Mesenteric fat pad (tissue), 1 donor: ENCODE measurements around the gene KLHL36. TPM values are rescaled to one million over a fixed set of nuclear protein-coding genes. Genes with fewer than 3 reads are reported as not detected.
"Not testable (repeated sequence)": the region's sequence is repeated elsewhere in the genome, so short reads cannot be mapped to it uniquely, and the experiment has no call there.

Source experiments
- DNase-seq: peaks from one replicate; pipeline ENCODE4 v3.0.0-alpha.2; 2020; ENCODE audit warnings: low spot score
- total RNA-seq: library from RNA; stranded (reverse); fragmentation: NEBNext Ultra II Directional; extraction: Animal tissue kit (Norgen Biotek cat#: 25700); gene quantifications from one replicate; pipeline ENCODE4 v1.2.1, GENCODE V29; 2021
- donor health status: DM: yes; HTN: yes; CAD: no.

KLHL36 gene
- total RNA-seq, 1 donor from 2014 or later = 55.4 TPM

DNA sequence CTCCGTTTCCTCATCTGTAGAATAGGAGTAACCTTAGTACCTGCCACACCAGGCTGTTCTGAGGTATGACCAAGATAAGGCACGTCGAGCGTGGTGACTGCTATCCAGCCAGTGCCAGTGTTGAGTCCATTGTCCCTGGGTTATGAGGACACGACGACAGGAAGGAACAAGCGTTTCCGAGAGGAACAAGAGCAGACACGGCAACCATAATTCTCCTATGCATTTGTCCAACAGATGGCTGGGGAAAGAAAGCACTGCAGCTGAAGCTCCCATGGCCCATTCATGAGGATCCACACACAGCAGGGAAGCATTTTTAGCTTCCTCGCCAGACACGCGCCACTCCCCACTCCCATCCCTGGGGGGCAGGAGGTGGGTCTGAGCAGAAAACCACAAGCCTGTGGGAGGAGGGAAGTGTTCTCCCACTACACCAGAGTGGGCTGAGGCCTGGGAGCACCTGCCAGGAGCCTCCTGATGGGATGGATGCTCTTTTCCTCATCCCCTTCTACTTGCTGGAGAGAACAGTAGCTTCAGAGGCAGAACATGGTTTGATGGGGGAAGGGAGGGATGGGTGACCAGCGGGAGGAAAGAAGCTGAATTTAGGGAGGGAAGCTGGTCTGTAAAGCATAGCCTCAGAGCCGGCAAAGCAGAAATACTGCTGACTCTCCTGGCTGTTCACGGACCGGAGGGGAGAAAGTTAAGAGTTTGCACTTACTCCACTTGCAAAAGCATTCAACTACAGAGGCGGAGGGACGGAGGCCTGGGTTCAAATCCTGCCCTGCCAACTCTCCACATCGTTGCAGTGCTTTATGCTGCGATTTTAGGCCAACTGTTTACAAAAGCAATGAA lies 33.1 kb upstream of the KLHL36 start:
- peak; percentile 26 for DNase-seq

DNA sequence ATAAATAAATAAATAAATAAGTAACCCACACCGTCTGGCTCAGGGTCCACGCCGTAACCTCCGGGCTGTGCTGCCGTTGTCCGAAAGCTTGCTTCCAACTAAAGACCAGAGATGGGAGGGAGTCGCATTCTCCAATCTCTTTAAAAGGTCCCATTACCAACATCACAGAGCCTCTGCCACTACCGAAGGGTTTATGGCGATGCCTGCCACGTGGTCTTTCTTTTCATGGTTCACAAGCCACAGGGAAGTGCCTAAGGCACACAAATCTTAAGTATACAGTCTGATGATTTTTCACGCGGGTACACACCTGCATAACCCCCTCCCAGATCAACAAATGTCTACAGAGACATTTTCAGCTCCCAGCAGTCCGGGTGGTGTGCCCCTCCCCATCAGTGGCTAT lies 31.8 kb upstream of the KLHL36 start:
- no peak for DNase-seq

DNA sequence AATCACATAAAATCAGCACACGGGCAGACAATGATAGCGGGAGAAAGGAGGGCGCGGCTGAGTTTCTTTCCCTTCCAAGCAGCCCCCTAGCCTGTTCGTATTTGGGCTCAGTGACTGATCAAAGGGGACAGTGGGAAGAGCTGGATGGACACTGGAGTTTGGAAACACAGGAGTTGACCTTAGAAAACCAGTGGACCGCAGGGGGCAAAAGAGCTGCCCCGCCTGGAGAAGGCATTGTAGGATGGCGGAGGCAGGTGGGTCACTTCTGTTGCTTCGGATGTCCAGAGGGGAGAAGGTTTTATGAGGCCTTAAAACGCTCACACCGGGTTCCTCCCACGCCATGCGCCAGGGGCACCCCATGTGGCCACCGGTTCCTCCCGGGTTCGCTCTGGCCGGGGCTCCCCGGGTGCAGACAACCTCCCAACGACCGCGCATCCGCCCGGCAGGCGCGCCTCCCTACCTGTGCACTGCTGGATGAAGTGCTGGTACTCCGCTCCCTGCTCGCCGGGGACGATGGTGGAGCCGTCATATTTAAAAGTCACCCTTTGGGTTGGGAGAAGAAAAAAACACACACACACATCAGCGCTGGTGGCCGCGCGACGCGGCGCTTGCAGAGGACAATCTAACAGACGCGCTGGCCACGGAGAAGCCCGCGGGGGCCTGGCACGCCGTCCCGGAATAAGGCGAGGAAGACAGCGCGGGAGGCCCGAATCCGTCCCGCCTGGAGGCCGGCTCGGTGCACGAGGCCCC lies 31.1 kb upstream of the KLHL36 start:
- DNase-seq = no peak

DNA sequence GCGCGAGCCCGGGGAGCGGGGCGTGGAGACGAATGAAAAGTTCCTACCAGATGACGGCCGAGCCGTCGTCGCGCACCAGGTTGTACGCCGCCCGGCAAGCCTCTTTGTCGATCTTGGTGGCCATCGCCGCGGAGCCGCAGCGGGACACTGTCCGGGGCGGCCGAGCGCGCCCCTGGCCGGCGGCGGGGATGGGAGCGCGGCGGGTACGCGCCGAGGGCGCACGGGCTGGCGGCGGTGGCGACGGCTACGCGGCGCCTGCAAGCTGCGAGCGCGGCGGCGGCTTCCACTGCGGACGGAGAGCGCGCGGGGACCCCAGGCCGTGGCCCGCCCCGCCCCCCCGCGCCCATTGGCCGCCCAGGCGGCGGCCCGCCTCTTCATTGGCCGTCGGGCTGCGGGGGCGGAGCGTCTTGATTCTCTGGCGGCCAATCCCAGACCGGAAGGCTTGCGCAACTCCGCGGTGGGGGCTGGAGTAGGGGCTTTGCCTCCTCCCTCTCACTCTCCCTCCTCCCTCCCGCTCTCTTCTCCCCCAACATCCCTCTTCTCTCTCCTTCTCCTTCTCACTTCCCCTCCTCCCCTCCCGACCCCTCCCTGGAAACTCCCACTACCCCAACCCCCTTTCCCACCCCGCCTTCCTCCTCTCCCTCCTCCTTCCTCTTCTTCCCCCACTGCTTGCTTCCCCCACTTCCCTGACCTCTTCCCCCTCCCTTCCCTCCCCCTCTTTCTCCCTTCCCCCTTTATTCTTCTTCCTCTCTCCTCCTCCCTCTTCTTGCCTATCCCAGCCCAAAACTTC lies 30.3 kb upstream of the KLHL36 start, which contains the start of gene COTL1:
TSS of gene COTL1 (minus strand) at position 288 of the 790 bp plus-strand sequence. CDS start at position 124, 164 bp downstream.
- DNase-seq = peak; percentile 98

DNA sequence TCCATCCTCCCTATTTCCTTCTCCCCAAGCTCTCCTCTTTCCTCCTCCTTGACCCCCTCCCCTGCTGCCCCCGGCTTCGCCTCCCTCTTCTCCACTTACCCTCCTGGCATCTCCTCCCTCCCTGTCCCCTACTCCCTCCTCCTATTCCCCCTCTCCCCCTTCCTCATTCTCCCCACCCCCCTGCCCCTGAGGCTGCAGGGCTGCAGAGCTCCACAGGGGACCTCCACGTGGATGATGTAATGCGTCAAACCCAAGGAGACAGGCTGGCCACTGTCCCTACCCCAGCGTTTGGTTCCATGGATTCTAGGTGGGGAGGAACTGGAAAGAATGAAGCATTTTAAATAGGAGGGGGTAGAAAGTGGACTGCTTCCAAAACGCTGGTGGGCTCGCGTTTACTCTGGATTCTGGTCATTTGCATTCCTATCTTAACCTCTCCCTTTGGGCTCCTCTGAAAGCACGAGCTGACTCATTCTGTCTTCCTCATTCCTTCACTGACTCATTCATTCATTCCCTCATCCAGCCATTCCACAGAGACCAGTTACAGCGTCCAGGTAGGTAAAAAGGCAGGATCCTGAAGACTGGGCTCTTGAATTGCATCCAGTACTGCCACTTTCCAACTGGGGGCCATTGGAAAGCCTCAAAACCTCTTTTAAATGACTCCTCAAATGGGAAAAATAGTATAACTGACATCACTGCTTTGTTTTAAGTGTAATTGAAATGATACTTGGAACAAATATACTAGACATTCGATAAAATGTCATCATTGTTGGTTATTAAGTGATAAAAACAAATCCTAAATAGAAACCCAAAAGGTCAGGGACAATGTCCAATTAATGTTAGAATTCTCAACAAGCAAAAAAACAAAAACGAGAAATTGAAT lies 29.5 kb upstream of the KLHL36 start:
- no peak for DNase-seq

DNA sequence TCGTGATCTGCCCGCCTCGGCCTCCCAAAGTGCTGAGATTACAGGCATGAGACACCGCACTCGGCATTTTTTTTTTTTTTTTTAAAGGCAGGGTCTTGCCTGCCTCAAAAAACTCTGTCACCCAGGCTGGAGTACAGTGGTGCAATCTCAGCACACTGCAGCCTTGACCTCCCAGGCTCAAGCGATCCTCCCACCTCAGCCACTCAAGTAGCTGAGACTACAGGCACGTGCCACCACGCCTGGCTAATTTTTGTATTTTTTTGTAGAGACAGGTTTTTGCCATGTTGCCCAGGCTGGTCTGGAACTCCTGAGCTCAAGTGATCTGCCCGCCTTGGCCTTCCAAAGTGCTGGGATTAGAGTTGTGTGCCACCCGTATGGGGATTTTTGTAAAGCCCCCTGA lies 27.4 kb upstream of the KLHL36 start:
- DNase-seq = not testable (repeated sequence)

DNA sequence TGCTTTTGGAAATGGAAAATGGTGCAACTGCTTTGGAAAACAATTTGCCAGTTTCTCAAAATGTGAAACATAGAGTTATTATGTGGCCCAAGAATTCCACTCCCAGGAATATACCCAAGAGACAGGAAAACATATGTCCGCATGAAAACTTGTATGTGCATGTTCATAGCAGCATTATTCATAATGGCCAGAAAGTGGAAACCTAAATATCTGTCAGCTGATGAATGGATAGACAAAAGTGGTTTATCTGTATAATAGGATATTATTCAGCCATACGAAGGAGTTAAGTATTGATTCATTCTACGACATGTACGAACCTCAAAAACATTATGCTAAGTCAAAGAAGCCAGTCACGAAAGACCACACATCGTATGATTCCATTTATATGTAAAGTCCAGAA lies 22.8 kb upstream of the KLHL36 start:
- no peak for DNase-seq

DNA sequence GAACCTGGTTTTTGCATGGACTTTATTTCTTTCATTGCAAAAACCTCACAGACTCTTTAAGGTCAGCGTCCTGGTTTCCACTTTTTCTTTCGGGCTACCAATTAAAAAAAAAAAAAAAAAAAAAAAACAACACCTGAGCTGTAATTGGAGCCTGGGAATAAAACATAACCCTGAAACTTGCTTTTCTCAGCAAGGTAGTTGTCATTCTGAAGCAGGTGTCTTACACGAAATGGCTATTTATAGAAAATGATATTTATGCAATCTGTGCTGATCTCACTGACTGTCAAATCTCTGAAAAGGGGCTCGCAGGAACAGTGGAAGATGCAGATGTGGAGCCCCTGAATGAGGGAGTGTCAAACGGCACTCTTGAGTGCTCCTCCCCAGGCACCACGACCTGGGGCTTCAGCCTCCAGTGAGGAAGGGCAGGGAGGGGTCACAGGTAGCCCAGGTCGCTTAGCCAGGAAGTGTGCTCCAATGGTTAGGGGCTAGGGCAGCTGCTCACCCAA lies 20.0 kb upstream of the KLHL36 start:
- DNase-seq = no peak

DNA sequence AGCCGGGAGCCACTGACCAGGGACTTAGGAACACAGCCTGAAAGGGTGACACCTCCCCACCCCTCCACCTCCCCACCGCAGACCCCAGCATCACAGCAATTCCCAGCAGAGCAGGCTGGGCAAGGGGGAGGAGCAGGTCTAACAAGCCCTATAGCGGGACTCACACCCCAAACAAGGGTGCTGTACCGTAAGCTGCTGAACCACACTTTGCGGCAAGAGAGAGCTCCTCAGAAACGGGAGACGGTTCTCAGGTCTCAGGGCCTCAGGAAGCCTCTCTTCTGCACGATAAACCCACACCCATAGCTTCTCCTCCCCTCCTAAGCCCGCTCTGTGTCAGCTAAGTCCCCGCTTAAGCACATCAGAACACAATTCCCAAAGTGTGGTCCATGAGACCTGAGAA lies 18.7 kb upstream of the KLHL36 start:
- DNase-seq = no peak

DNA sequence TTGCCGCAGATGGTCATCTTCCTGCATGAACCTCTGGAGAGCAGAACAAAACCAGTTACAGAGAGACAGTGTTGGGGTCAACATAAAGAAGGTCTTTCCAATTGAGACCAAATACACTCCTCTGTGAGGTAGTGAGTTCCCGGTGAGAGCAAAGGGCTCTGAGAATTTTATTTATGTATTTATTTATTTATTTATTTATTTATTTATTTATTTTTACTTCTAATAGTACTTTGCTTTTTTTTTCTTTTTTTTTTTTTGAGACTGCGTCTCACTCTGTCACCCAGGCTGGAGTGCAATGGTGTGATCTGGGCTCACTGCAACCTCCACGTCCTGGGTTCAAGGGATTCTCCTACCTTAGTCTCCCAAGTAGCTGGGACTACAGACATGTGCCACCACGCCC lies 18.3 kb upstream of the KLHL36 start:
- DNase-seq = no peak

DNA sequence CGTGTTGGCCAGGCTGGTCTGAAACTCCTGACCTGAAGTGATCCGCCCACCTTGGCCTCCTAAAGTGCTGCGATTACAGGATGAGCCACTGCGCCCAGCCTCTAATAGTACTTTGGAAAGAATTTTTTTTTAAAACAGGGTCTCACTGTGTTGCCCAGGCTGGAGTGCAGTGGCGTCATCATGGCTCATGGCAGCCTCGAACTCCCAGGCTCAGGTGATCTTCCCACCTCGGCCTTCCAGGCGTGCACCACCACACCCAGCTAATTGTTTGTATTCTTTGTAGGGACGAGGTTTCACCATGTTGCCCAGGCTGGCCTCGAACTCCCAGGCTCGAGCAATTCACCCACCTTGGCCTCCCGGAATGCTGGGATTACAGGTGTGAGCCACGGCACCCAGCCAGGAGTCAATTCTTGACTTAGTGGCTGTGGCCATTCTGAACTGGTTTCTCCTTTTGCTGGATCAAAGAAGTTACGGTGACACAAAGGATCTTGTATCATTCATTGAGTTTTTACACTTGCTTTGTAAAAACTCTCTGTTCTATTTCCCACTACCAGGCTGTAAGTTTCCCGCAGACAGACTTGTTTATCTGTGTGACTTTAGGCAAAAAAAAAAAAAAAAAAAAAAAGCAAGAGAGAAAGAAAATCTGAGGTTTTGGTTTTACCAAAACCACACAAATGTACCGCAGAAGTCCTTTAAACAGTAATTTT lies 17.7 kb upstream of the KLHL36 start:
- no peak for DNase-seq

DNA sequence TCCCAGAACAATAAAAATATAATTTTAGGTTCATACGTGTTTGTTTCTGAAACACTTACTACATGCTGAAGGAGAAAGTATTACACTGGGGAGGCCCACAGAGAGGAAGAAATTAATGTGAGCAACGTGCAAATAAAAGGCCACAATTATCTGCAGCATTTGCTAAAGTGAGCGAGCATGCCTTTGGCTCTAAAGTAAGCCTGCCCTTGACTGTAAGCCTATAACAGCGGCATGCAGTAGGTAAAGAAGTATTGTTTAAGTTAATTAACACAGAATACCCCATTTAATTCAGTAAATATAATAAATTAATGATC lies 17.2 kb upstream of the KLHL36 start:
- no peak for DNase-seq

DNA sequence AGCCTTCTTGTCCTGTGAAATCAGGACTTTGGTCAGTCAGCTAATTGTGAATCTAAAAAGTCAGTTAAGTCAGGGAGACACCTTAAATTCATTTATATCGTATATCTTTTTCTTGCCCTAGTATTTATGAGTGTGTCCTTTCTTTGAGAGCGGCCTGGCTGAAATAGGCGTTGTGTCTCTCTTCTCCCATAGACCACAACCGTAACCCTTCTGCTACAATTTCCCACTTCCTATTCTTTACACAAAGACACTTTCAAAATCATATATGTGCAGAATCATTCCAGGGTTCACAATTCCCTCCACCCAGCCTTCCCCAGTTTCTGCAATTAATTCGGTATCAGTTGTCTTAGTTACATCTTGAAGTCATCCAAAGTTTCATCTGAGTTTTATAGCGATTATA lies 16.4 kb upstream of the KLHL36 start:
- DNase-seq = no peak

DNA sequence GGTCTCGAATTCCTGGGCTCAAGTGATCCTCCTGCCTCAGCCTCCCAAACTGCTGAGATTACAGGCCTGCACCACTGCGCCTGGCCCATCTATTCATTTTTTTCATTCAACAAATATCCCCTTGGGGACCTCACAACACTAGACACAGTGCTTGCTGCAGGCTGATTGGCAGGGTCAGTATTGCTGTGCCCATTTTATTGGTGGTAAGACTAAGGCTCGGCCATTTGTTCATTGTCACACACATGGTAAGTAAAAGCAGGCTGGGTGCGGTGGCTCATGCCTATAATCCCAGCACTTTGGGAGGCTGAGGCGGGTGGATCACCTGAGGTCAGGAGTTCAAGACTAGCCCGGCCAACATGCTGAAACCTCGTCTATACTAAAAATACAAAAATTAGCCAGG lies 15.4 kb upstream of the KLHL36 start:
- not testable (repeated sequence) for DNase-seq

DNA sequence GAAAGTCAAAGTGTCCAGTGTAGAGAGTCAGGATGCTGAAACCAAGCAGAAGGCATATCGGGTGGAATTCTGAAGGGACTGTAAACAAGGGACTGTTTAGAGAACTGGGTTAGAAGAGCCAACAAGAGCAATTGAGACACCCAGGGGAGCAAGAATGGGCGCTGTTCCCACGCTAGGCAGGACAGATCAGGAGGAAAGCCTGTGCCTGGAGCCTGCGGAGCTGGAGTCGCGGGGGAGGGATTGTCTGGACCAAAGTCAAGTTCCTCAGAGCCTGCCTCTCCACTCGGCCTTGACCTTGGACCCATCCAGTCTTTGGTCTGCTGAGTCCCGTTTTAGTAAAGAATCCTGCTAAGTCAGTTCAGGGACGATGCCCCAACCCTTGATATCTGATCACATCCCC lies 14.7 kb upstream of the KLHL36 start:
- DNase-seq = no peak

DNA sequence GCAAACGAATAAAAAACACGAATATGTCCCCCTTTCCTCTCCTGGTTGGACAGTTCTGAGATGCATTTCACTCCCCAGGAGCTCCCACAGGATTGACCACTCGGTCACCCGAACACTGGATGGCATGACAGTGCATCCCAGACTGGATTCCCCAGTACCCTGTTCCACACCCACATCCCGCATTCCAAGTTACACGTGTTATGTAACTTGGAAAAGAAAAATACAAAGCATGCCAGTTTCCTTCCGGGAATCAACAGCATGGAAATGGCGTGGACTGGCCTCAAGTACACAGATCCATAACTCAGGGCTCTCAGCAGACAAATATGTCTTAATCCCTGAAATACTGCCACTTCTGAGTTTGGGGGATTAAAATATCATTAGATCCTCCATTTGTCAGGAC lies 12.6 kb upstream of the KLHL36 start:
- DNase-seq = no peak

DNA sequence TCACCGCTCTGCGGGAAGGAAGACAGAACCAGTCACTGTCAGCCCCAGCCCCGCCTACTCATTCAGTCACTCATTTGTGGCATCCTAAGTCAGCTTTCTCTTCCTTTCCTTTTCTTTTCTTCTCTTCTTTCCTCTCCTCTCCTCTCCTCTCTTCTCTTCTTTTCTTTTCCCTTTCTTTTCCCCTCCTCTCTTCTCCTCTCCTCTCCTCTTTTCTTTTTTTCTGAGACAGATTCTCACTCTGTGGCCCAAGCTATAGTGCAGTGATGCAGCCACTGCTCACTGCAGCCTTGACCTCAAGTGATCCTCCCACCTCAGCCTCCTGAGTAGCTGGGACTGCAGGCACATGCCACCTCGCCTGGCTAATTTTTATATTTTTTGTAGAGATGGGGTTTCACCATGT lies 10.6 kb upstream of the KLHL36 start:
- DNase-seq = no peak

DNA sequence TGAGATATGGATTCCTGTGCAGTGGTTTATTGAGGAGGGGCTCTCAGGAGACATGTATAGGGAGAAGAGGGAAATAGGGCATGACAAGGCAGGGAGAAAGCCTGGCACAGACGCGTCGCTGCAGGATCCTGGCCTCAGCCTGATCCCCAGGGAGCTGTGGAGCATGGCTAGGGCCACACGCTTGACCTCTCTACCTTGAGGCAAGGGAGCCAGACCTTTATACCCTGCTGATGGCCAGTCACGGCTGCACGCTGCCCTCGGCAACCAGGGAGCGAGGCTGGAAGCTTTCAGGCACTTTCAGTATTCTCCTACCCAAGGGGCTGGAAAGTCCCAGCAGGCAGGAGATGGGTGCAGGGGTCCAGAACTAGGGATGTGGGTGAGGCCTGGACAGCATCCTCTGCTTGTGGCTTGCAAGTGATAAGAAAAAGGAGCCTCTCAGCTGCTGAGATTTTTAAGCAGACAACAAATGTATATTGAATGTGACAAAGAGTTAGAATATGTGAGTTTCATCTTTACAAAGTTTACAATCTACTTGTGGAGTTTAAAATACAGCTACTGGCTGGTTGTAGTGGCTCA lies 10.0 kb upstream of the KLHL36 start:
- DNase-seq = no peak

DNA sequence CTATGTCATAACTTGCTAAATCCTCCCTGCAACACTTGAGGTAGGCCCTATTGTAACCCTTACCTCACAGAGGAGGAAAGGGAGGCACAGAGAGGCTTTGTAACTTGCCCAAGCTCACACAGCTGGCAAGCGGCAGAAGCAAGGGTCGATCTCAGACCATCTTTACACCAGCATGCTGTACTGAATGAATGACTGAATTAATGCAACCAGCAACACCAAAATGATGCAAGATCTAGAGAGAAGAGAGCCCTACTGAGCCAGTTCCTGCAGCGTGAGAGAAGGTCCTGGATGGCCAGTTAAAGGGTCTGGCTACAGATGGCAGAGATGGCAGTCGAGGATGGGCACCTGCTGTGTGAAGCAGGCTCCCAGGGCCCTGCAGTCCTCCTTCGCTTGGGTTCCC lies 8.2 kb upstream of the KLHL36 start:
- DNase-seq = no peak
